ENCODE data around the gene KATNB1. TPM values are rescaled to one million over a fixed set of nuclear protein-coding genes. Genes with fewer than 3 reads are reported as not detected.

KATNB1 gene
- polyA plus RNA-seq, 4 donors, result 17.5 to 24.4 (median 20.7) TPM

- peak in 1 of 4 donors; percentile 71 for DNase-seq (ENCODE audit: low read depth in 4 of 4, low spot score in 3 of 4)
Measured at GRCh38 chr16:57802341-57803133, 67.0 kb downstream of the KATNB1 start, which contains the start of gene KIFC3. Gene KIFC3, minus strand, starts transcription at chr16:57802491. Its CDS starts 4,248 bp downstream, at chr16:57798243.

DNA sequence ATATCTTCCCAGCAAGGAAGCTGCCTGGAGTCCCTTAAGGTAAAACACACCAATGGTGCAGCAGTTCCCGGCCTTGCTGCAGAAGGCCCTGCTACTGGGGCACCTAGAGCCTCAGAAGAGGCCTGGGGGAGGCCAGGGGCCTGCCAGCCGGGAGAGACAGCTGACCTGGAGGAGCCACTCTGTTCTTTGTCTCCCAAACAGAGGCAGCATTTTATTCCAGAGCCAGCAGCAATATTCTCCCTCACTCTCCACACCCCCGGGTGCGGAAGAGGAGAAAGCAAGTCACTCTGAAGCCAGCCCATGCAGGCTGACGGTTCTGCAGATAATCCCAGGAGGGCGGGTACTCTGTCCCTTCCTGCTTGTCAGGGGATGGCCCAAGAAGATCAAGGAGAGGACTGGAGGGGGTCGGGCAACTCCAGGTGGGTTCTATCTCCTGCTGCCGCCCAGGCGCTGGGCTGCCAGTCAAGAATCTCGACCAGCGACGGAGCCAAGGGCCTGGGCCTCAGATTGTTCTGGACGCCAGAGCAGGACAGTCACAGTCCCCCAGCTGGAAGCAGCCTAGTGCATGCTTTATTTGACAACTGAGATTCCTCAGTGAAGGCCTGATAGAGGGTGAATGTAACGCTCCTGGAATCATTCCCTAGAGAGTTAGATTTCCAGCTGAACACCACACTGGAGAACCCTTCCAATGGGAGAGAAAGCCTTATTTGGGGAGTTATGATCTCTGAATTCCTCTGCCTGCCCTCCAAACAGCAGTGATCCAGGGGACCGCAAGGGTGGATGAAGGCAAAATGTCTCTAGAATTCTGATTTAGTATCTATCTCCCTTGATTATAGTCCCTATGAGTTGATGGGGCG lies 67.8 kb downstream of the KATNB1 start:
- no peak for DNase-seq (ENCODE audit: low read depth in 4 of 4, low spot score in 3 of 4)

- DNase-seq (ENCODE audit: low read depth in 4 of 4, low spot score in 3 of 4), result no peak
Measured at GRCh38 chr16:57804111-57804837, 68.7 kb downstream of the KATNB1 start.

DNA sequence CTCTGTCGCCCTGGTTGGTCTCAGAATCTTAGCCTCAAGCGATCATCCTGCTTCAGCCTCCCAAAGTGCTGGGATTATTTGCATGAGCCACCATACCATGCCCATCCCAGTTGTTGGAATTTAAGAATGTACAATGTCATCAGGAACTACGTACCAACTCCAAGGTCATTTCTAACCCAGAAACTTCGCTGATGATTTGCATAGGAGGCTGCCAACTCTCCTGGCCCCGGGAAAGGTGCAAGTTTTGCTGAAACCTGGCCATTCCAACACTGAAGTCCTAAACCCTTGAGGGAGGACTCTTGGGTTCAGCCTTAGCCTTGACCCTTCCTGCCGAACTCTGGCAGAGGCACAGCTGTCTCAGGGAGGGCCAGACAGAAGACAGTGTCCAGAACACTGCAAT lies 69.6 kb downstream of the KATNB1 start:
- no peak for DNase-seq (ENCODE audit: low read depth in 4 of 4, low spot score in 3 of 4)

Other genes starting within 250 kb of the KATNB1 start
- 10 to 100 TPM; 33.1 to 35.0 (median 34.1) TPM for gene DOK4, start 249.3 kb upstream of the KATNB1 start, polyA plus RNA-seq (ENCODE audit: insufficient read length in 4 of 4)
- 10 to 100 TPM; 17.5 to 20.3 (median 18.0) TPM for gene CCDC102A, start 199.2 kb upstream of the KATNB1 start, polyA plus RNA-seq (ENCODE audit: insufficient read length in 4 of 4)
- 1 to 10 TPM in 3 of 4 donors, under 1 TPM in 1; 0.82 to 1.4 (median 1.2) TPM for gene ADGRG5, start 193.1 kb upstream of the KATNB1 start, polyA plus RNA-seq (ENCODE audit: insufficient read length in 4 of 4)
- 10 to 100 TPM; 83.3 to 89.7 (median 84.5) TPM for gene ADGRG1, start 107.1 kb upstream of the KATNB1 start, polyA plus RNA-seq (ENCODE audit: insufficient read length in 4 of 4)
- under 1 TPM in 3 of 4 donors, not detected in 1; 0.10 to 0.36 (median 0.21) TPM for gene ADGRG3, start 67.5 kb upstream of the KATNB1 start, polyA plus RNA-seq (ENCODE audit: insufficient read length in 4 of 4)
- gene DRC7, start 41.0 kb upstream of the KATNB1 start, polyA plus RNA-seq (ENCODE audit: insufficient read length in 4 of 4), result 1 to 10 TPM; 2.1 to 3.0 (median 2.9) TPM
- 10 to 100 TPM; 48.6 to 67.8 (median 50.9) TPM for gene KIFC3, start 66.7 kb downstream of the KATNB1 start, polyA plus RNA-seq (ENCODE audit: insufficient read length in 4 of 4)
- under 1 TPM; 0.03 to 0.27 (median 0.11) TPM for gene CNGB1, start 235.4 kb downstream of the KATNB1 start, polyA plus RNA-seq (ENCODE audit: insufficient read length in 4 of 4)

Data from right renal pelvis (tissue), 4 donors.